Motor neuron (in vitro differentiated cells): ENCODE measurements around the gene AKAP13. TPM values are rescaled to one million over a fixed set of nuclear protein-coding genes. Genes with fewer than 3 reads are reported as not detected.
A peak's percentile ranks its signal among the peaks of the same experiment; 100 is the strongest.

ENCODE experiments used
- ATAC-seq, 8 experiments: fragments of 200-7000 bp; cut with Tn5 transposase; replicated peaks in 6 of 8; 2 replicates each; pipeline ENCODE4 v1.8.0; 2021; ENCODE audit warnings: mild to moderate bottlenecking in 8 of 8, moderate library complexity in 8 of 8
- H3K27ac ChIP-seq, 2 donors: fragments of 250-450 bp; sonication (Bioruptor Pico); 2 replicates each; pipeline ENCODE4 v1.9.0; 2021; ENCODE audit warnings: antibody characterized with exemption in 2 of 2, mild to moderate bottlenecking in 2 of 2, moderate library complexity in 1 of 2
- H3K4me1 ChIP-seq, 2 donors: fragments of 250-450 bp; sonication (Bioruptor Pico); replicated peaks in 1 of 2; 2 replicates each; pipeline ENCODE4 v1.6.1; 2021; ENCODE audit warnings: antibody characterized with exemption in 2 of 2, mild to moderate bottlenecking in 2 of 2, moderate library complexity in 1 of 2
- H3K4me3 ChIP-seq, 5 donors: fragments of 250-450 bp; sonication (Bioruptor Pico); 2 replicates each; pipeline ENCODE4 v1.9.0; 2021; ENCODE audit warnings: antibody characterized with exemption in 5 of 5, mild to moderate bottlenecking in 5 of 5, moderate library complexity in 4 of 5
- WGBS, 10 experiments: fragments of 450-650 bp; shearing (Covaris generic); methylation state at CpG; one replicate each; pipeline ENCODE4 v1.0.0; 2022; 5-methylcytosine and 5-hydroxymethylcytosine counted together
- in situ Hi-C, 9 experiments: fragments of 400-800 bp; cut with MboI; loops; one replicate each; pipeline ENCODE4 v1.15.0; 2021; ENCODE audit warnings: low sequenced_read_pairs in 9 of 9, low pct_unique_long_range_greater_than_20kb in 2 of 9; ENCODE audit not compliant: unreplicated experiment in 9 of 9
- total RNA-seq, 8 experiments: library from RNA; unstranded; fragments of 300-600 nt; gene quantifications; 2 replicates each; pipeline versions ENCODE4 v1.2.3 to v1.2.4, GENCODE V29; 2022

Gene AKAP13, protein sequence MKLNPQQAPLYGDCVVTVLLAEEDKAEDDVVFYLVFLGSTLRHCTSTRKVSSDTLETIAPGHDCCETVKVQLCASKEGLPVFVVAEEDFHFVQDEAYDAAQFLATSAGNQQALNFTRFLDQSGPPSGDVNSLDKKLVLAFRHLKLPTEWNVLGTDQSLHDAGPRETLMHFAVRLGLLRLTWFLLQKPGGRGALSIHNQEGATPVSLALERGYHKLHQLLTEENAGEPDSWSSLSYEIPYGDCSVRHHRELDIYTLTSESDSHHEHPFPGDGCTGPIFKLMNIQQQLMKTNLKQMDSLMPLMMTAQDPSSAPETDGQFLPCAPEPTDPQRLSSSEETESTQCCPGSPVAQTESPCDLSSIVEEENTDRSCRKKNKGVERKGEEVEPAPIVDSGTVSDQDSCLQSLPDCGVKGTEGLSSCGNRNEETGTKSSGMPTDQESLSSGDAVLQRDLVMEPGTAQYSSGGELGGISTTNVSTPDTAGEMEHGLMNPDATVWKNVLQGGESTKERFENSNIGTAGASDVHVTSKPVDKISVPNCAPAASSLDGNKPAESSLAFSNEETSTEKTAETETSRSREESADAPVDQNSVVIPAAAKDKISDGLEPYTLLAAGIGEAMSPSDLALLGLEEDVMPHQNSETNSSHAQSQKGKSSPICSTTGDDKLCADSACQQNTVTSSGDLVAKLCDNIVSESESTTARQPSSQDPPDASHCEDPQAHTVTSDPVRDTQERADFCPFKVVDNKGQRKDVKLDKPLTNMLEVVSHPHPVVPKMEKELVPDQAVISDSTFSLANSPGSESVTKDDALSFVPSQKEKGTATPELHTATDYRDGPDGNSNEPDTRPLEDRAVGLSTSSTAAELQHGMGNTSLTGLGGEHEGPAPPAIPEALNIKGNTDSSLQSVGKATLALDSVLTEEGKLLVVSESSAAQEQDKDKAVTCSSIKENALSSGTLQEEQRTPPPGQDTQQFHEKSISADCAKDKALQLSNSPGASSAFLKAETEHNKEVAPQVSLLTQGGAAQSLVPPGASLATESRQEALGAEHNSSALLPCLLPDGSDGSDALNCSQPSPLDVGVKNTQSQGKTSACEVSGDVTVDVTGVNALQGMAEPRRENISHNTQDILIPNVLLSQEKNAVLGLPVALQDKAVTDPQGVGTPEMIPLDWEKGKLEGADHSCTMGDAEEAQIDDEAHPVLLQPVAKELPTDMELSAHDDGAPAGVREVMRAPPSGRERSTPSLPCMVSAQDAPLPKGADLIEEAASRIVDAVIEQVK (N-terminal part only)
- total RNA-seq = 10 to 100 TPM; 18.6 to 60.2 (median 38.2) TPM

DNA sequence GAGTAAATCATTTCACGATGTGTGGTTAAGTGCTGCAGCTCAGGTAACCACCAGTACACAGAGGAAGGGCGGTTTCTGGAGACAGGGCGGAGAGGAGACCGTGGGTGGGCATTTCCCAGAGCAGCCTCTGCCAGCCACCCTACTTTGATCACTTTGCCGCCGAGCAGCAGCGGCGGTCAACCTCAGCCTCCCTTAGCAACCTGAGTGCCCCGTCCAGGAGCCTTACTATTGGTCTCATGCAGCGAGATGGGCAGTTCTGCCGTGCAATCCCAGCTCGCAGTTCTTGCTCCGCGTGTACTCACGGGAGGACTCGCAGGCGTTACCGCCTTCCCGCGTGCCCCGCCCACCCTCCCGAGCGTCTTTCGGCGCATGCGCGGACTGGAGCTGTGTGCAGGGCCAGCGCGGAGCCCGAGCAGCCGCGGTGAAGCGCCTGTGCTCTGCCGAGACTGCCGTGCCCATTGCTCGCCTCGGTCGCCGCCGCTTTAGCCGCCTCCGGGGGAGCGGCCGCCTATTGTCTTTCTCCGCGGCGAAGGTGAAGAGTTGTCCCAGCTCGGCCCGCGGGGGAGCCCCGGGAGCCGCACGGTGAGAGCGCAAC is at the start of gene AKAP13:
Gene AKAP13, plus strand, starts transcription at position 387 of the 595 bp plus-strand sequence. CDS start 105,118 bp downstream, outside the sequence.
- in situ Hi-C loops = no loop called here
- ATAC-seq = peak; percentile 88 to 97 (median 94)
- Histone ChIP-seq H3K27ac (peak within 1 kb of the TSS; percentile 67 to 91), H3K4me1 (peaks cover 4 to 7% of the 10 kb centered on the region in 2 donors), H3K4me3 (peak within 1 kb of the TSS; percentile 81 to 93 (median 88))
- WGBS, 10 experiments = 0 to 10% (median 0%) methylated on average over 1 to 2 of the region's 54 CpGs; no CpG with 5 or more reads in 7 of the 10 experiments

DNA sequence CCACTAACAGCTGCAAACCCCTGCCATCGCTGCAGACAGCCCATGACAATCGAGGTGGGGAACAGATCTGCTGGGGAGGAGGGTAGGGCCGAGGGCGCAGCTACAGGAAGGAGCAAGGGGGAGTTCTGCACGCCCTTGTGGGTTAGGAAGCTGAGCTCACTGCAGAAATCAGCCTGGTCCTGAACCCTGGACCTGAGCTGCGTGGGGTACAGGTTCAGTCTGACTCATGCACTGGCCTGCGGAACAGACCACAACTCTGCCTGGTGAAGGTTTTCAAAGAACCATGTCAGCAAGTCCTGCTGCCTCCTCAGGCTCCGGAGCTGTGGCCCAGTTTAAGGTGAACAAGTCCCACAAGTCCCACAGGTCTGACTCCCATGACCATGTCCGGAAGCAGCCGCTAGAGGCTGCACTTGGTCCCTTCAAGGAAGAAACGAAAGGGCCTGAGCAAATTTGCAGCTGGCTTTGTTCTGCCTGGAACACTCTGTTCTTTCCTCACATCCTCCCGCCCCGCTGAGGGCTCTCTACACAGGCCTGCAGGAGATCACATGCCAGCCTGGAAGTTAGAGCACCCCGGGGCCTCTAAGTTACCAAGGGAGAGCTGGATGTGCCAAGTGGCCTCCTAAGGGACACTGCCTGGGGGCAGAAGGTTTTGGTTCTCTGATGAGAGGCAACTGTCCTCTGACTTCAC is 49.4 kb upstream of the AKAP13 start:
- in situ Hi-C loops = no loop called here
- Histone ChIP-seq H3K4me1 (peaks cover 5 to 12% of the 10 kb centered on the region in 2 donors), H3K4me3 (no peak overlapping the region), H3K27ac (no peak overlapping the region)
- WGBS, 10 experiments = 4 to 72% (median 47%) methylated on average over 1 to 7 of the region's 14 CpGs; no CpG with 5 or more reads in 4 of the 10 experiments
- peak; percentile 73 to 97 (median 88) for ATAC-seq

DNA sequence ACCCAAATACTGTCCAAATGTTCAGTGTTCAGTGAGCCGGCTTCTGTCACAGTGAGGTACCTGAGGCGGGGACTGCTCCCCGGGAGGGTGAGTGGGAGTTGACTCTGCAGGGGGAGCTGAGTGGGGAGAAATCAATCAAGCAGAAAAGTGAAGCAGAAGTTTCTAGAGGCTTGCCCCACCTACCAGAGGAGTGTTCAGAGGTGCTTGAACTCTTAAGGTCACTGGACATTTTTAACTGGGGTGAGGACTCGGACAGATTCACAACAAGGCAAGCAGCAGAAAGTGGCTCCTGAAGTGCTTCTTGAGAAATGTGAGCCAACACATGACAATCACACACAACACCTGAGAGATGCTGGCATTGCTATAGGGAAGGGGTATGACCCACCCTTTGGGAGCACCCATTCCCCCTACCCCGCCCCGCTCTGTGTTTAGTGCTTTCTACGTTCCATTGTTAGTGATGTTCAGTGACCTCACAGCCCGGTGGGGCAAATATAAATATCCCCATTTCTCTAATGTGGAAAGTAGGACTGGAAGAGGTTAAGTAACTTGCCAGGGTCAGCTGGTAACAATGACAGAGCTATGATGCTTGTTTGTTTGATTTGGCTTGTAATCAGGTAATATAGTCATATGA is 48.6 kb upstream of the AKAP13 start:
- Histone ChIP-seq H3K4me1 (peaks cover 5 to 12% of the 10 kb centered on the region in 2 donors), H3K27ac (no peak overlapping the region), H3K4me3 (no peak overlapping the region)
- in situ Hi-C loops = no loop called here
- ATAC-seq = no peak
- 83 to 100% (median 100%) methylated on average over 1 to 2 of the region's 8 CpGs; no CpG with 5 or more reads in 5 of the 10 experiments for WGBS, 10 experiments

DNA sequence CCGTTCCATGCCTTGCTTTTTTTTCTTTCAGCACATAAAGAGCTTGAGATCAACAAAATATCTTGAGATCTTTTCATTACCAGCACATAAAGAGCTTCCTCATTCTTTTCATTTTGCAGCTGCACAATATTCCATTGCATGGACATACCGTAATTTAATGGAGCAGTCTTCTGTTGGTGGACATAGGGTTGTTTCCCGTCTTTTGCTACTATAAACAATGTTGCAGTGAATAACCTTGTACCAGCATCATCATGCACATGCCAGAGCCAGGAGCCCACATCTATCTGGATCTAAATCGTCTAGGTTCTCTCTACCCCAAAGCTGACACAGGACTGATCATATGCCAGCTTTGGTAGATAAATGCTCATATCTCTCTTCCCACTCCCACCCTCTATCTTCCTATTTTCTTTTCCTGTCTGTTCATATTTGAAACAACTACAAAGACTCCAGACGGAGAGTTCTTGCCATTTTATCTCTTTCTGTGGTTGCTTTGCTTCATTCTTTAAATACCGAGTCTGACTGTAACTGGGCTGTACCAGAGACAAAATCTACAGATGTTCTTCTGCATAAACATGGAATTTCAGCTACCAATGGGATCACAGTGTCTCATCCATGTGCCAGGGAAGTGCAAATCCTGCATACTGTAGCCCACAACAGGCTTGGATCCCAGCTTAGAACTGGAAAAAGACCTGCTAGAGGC is 47.1 kb upstream of the AKAP13 start:
- in situ Hi-C loops = no loop called here
- peaks cover 5 to 12% of the 10 kb centered on the region in 2 donors for H3K4me1 ChIP-seq
- 64 to 100% (median 88%) methylated on average over 1 to 6 of the region's 6 CpGs for WGBS, 10 experiments
- peak in 2 of 8 experiments; percentile 5 to 34 for ATAC-seq
- H3K4me3 ChIP-seq = no peak overlapping the region
- H3K27ac ChIP-seq = no peak overlapping the region

DNA sequence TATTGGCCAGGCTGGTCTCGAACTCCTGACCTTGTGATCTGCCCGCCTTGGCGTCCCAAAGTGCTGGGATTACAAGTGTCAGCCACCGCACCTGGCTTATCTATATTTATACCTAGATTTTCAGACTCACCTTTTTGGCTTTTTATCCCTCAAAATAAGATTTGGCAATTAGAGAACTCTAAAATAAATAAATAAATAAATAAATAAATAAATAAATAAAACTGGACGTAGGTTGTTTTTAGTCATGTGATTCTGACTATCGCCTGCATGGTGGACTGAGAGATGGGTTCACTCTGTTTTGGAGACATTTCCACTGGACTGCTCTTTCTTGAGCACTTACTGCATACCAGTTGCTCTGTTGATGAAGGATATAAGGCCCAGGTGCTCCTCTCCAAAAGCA is 46.2 kb upstream of the AKAP13 start:
- in situ Hi-C loops = no loop called here
- no peak for ATAC-seq
- 90 to 100% (median 94%) methylated on average over 1 to 6 of the region's 6 CpGs; no CpG with 5 or more reads in 1 of the 10 experiments for WGBS, 10 experiments
- Histone ChIP-seq H3K4me1 (peaks cover 5 to 12% of the 10 kb centered on the region in 2 donors), H3K4me3 (no peak overlapping the region), H3K27ac (no peak overlapping the region)

DNA sequence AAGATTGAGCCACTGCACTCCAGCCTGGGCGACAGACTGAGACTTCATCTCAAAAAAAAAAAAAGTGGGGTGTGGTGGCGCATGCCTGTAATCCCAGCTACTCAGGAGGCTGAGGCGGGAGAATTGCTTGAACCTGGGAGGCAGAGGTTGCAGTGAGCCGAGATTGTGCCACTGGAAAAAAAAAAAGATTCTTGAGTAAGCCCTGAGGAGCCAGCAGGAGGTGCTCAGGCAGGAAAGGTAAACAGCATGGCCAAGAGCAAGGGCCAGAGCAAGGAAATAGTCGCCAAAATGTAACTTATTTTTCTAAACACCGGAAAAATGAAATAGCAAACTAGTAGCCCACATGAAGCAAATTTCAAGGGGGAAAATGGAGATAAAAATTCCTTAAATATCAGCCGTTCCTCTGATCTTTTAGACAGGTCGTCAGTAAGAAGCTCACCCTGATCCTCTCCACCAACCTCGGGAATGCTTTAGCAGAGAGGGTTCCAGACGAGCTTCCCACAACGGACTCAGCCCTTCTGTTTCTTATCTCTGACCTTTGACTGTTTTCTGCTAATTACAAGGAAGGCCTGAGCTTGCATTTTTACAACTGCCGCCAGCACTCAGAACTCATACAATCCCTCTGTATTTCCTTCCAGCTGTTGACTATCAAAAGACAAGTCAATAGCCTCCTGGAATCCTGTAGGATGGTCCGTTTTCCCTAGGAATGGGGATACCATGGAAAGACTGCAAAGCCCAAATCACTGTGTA is 45.0 kb upstream of the AKAP13 start:
- WGBS, 10 experiments = 67 to 100% (median 81%) methylated on average over 1 to 10 of the region's 13 CpGs; no CpG with 5 or more reads in 1 of the 10 experiments

DNA sequence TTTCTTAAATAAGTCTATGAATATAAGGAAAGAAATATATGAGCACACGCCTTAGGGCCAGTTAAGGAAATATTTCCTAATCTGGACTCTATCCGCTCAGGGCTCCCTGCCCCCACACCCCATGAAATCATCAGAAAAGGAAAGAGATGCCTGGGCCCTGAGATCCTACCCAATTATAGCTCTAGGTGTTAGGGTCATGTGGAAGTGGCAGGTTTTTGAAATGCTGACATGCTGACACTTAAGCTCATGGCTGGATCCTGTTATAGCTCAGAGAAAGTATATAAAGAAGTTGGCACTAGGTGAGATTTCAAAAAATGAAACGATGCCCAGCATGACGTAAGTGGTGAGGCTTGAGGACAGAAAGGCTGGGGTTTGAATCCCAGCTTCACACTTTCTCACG is 43.5 kb upstream of the AKAP13 start:
- Histone ChIP-seq H3K27ac (no peak overlapping the region), H3K4me3 (no peak overlapping the region), H3K4me1 (no peaks in the 10 kb centered on the region)
- 70 to 100% (median 92%) methylated on average over 1 to 5 of the region's 5 CpGs; no CpG with 5 or more reads in 2 of the 10 experiments for WGBS, 10 experiments
- ATAC-seq = no peak
- in situ Hi-C loops = no loop called here

More for the DNA sequence above, 45.0 kb upstream of the AKAP13 start:
- no peak for ATAC-seq
- Histone ChIP-seq H3K27ac (no peak overlapping the region), H3K4me1 (peaks cover 0 to 4% of the 10 kb centered on the region in 2 donors), H3K4me3 (no peak overlapping the region)
- in situ Hi-C loops = no loop called here

DNA sequence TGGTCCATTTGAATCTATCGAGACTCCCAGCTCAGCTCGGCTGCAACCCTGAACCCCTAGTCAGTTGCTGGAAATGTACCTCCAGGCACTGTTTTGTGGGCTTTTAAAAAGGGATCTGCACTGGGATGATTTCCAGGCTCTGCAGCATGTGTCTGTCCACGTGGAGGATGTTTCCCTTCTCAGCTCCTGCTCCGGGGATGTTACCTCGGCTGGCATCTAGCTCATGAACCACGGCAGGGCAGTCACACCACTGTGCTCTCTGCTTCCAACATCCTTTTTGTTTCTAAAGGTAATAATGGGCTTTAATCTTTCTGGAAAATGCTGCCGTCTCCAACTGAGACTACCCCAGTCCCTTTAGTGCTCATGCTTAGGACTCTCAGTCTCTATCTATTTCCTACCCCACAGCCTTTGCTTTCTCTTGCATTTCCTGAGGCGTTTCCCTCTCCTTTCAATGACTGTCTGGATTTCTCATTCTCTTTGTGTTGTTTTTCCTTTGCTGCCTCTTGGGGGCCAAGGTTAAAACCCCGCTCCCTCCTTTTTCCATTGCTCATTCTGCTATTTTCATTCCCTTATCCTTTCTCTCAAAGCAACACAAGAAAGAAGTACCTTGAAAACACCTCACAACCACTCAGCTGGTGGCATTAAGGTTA is 42.9 kb upstream of the AKAP13 start:
- H3K4me3 ChIP-seq = no peak overlapping the region
- 41 to 89% (median 56%) methylated on average over 3 to 8 of the region's 9 CpGs; no CpG with 5 or more reads in 1 of the 10 experiments for WGBS, 10 experiments
- H3K4me1 ChIP-seq = no peaks in the 10 kb centered on the region
- in situ Hi-C loops = no loop called here
- no peak overlapping the region for H3K27ac ChIP-seq
- ATAC-seq = peak in 1 of 8 experiments; percentile 53

DNA sequence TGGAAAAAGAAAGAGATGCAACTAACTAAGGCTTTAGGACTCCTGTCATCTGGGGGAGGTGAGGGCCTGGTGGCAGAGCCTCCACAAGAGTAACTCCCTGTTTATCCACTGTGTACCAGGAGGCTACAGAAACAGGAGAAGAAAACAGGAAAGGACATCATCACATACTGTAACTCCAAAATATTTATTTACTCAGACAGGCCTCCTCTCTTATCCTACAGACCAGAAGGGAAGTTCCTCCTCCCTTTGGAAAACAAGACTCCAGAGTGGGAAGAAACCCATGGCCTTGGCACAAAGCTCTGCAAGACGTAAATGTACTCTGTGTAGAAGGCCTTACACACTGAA is 40.1 kb upstream of the AKAP13 start:
- Histone ChIP-seq H3K27ac (no peak overlapping the region), H3K4me3 (no peak overlapping the region), H3K4me1 (no peaks in the 10 kb centered on the region)
- 75 to 100% (median 92%) methylated on average over 1 of the region's 1 CpG; no CpG with 5 or more reads in 6 of the 10 experiments for WGBS, 10 experiments
- in situ Hi-C loops = no loop called here
- no peak for ATAC-seq

DNA sequence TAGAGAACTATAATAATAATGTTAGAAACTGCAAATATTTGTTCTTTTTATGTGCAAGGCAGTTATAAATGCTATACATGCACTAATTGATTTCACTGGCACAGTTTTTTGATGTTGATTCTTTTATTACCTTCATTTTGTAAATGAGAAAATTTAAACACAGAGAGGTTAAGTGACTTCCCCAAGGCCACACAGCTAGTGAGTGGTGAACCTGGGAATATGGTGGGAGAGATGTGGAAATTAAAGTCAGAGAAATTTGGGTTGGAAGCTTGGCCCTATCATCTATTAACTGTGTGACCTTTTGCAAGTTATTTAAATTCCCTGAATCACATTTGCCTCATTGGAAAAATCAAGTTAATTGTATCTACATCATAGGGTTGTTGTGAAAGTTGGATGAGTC is 39.6 kb upstream of the AKAP13 start:
- ATAC-seq = no peak

More for the DNA sequence above, 39.6 kb upstream of the AKAP13 start:
- H3K27ac ChIP-seq = no peak overlapping the region
- H3K4me1 ChIP-seq = no peaks in the 10 kb centered on the region
- H3K4me3 ChIP-seq = no peak overlapping the region
- in situ Hi-C loops = no loop called here
